ENCODE results near the gene WDR18. TPM values are rescaled to one million over a fixed set of nuclear protein-coding genes. Genes with fewer than 3 reads are reported as not detected.

Gene WDR18
- total RNA-seq, 6 donors from 2014 or later: 29.2 to 122 (median 38.6) TPM

- H3K4me1 ChIP-seq: peaks cover 46 to 67% (median 54%) of the 10 kb centered on the region in 4 donors
- WGBS, 2 donors: 18 to 60% methylated on average over 5 to 15 of the region's 63 CpGs
- TF ChIP-seq POLR2AphosphoS5 (IDR thresholded peaks at IDR 0.05) (peak; percentile 80 to 85), EP300 (IDR thresholded peaks at IDR 0.05) (no peak), CTCF (IDR thresholded peaks at IDR 0.05) (no peak), POLR2A (IDR thresholded peaks at IDR 0.05) (peak; percentile 38 to 95 (median 84))
- ATAC-seq (ENCODE audit: low FRiP score in 2 of 2) (peak; percentile 83 to 92), DNase-seq (peak; percentile 89 to 97)
- H3K27ac ChIP-seq: peak within 1 kb of the TSS; percentile 95 to 99 (median 97)
- H3K36me3 ChIP-seq: peaks cover 0 to 11% (median 0%) of the 10 kb centered on the region in 4 donors
- no peaks in the 10 kb centered on the region for H3K9me3 ChIP-seq
- no peaks in the 10 kb centered on the region for H3K27me3 ChIP-seq
- H3K4me3 ChIP-seq: peak within 1 kb of the TSS; percentile 74 to 91 (median 84)
These were observed 42.0 kb downstream of the WDR18 start, which contains the start of gene CNN2 for GRCh38 chr19:1025960-1026782. CNN2 (plus strand) TSS chr19:1026608; CDS start chr19:1026662, 54 bp downstream.

- peak overlapping the region; percentile 95 to 99 (median 97) for H3K27ac ChIP-seq
- peak in 1 of 2 donors; percentile 82 for DNase-seq
- no peaks in the 10 kb centered on the region for H3K9me3 ChIP-seq
- no peaks in the 10 kb centered on the region for H3K27me3 ChIP-seq
- WGBS, 2 donors: 2% methylated on average over 14 to 31 of the region's 36 CpGs
- peak; percentile 2 to 28 for ATAC-seq (ENCODE audit: low FRiP score in 2 of 2)
- peaks cover 0 to 15% (median 4%) of the 10 kb centered on the region in 4 donors for H3K36me3 ChIP-seq
- peak overlapping the region; percentile 74 to 91 (median 84) for H3K4me3 ChIP-seq
- peaks cover 42 to 62% (median 49%) of the 10 kb centered on the region in 4 donors for H3K4me1 ChIP-seq
- no peak for TF ChIP-seq EP300 (IDR thresholded peaks at IDR 0.05)
- TF ChIP-seq POLR2A (IDR thresholded peaks at IDR 0.05): no peak
- no peak for TF ChIP-seq CTCF (IDR thresholded peaks at IDR 0.05)
These were observed 42.9 kb downstream of the WDR18 start for GRCh38 chr19:1026783-1027649.

GRCh38 chr19:1027650-1028061 lies 43.5 kb downstream of the WDR18 start:
- Histone ChIP-seq H3K36me3 (peaks cover 4 to 22% (median 11%) of the 10 kb centered on the region in 4 donors), H3K27me3 (no peaks in the 10 kb centered on the region), H3K4me1 (peaks cover 35 to 56% (median 44%) of the 10 kb centered on the region in 4 donors), H3K4me3 (peak overlapping the region; percentile 74 to 91 (median 84)), H3K27ac (peak overlapping the region; percentile 95 to 99 (median 97)), H3K9me3 (no peaks in the 10 kb centered on the region)
- TF ChIP-seq POLR2AphosphoS5 (IDR thresholded peaks at IDR 0.05): no peak
- TF ChIP-seq EP300 (IDR thresholded peaks at IDR 0.05): no peak
- no peak for TF ChIP-seq POLR2A (IDR thresholded peaks at IDR 0.05)
- TF ChIP-seq CTCF (IDR thresholded peaks at IDR 0.05): no peak
- ATAC-seq (ENCODE audit: low FRiP score in 2 of 2): peak; percentile 1 to 10
- WGBS, 2 donors: 0% methylated on average over 1 to 9 of the region's 16 CpGs
- DNase-seq: peak in 1 of 2 donors; percentile 85

- 0 to 6% methylated on average over 11 to 26 of the region's 58 CpGs for WGBS, 2 donors
- peaks cover 4 to 28% (median 17%) of the 10 kb centered on the region in 4 donors for H3K36me3 ChIP-seq
- no peaks in the 10 kb centered on the region for H3K9me3 ChIP-seq
- peaks cover 30 to 54% (median 39%) of the 10 kb centered on the region in 4 donors for H3K4me1 ChIP-seq
- peak overlapping the region; percentile 74 to 91 (median 84) for H3K4me3 ChIP-seq
- H3K27ac ChIP-seq: peak overlapping the region; percentile 95 to 99 (median 97)
- H3K27me3 ChIP-seq: no peaks in the 10 kb centered on the region
- TF ChIP-seq POLR2AphosphoS5 (IDR thresholded peaks at IDR 0.05) (peak; percentile 29 to 77), EP300 (IDR thresholded peaks at IDR 0.05) (peak in 1 of 4 donors; percentile 5), POLR2A (IDR thresholded peaks at IDR 0.05) (peak in 1 of 4 donors; percentile 66), CTCF (IDR thresholded peaks at IDR 0.05) (no peak)
- DNase-seq (peak; percentile 82 to 94), ATAC-seq (ENCODE audit: low FRiP score in 2 of 2) (peak; percentile 57 to 83)
These were observed 44.1 kb downstream of the WDR18 start for GRCh38 chr19:1028062-1028926.

Measured in upper lobe of left lung (tissue), 6 donors.